PC-9 (cell line): ENCODE results near the gene ANK2. TPM values are rescaled to one million over a fixed set of nuclear protein-coding genes. Genes with fewer than 3 reads are reported as not detected.
A peak's percentile ranks its signal among the peaks of the same experiment; 100 is the strongest.

Experiments used
- BruUV-seq: library from RNA; stranded (reverse); fragments of 400-500 nt; replicated peaks from 2 replicates; lab custom pipeline; 2021; lab: Mats Ljungman, UMichigan
- CTCF ChIA-PET: fragments of 300-600 bp; sonication (Branson Sonifier 250); formaldehyde crosslinking; loops from one replicate; lab custom pipeline; 2022; ENCODE audit warnings: antibody characterized with exemption; lab: Charles Lee
- POLR2A ChIA-PET: fragments of 300-600 bp; sonication (Branson Sonifier 250); formaldehyde crosslinking; loops from one replicate; lab custom pipeline; 2022; ENCODE audit warnings: antibody characterized with exemption; ENCODE audit not compliant: unreplicated experiment; lab: Charles Lee
- DNase-seq, 2 experiments: peaks; one replicate each; pipeline versions ENCODE4 v3.0.0 to v3.0.0-alpha.2; 2015 to 2022; ENCODE audit warnings: mixed read lengths in 1 of 2
- H2AFZ ChIP-seq: fragments of 200-600 bp; sonication (generic); 2 replicates; pipeline ENCODE4 v1.8.1; 2017; ENCODE audit warnings: antibody characterized with exemption
- H3F3A ChIP-seq: fragments of 200-600 bp; sonication (generic); 2 replicates; pipeline ENCODE4 v1.8.1; 2017; ENCODE audit warnings: antibody characterized with exemption, mild to moderate bottlenecking, low read depth; ENCODE audit not compliant: insufficient read depth
- H3K27ac ChIP-seq: fragments of 200-600 bp; sonication (generic); 2 replicates; pipeline ENCODE4 v1.6.1; 2016; ENCODE audit warnings: mixed run types
- H3K27me3 ChIP-seq: fragments of 200-600 bp; sonication (generic); 2 replicates; pipeline ENCODE4 v1.6.1; 2016; ENCODE audit warnings: low read depth, mixed run types; ENCODE audit not compliant: insufficient read depth
- H3K36me3 ChIP-seq: fragments of 200-600 bp; sonication (generic); 2 replicates; pipeline ENCODE4 v1.6.1; 2016; ENCODE audit warnings: low read depth, mixed run types
- H3K4me1 ChIP-seq: fragments of 200-600 bp; sonication (generic); replicated peaks from 2 replicates; pipeline ENCODE4 v1.6.1; 2016; ENCODE audit warnings: mixed run types; ENCODE audit not compliant: insufficient read depth
- H3K4me2 ChIP-seq: fragments of 200-600 bp; sonication (generic); 2 replicates; pipeline ENCODE4 v1.6.1; 2017; ENCODE audit warnings: mixed run types
- H3K4me3 ChIP-seq: fragments of 200-600 bp; sonication (generic); 2 replicates; pipeline ENCODE4 v1.6.1; 2016; ENCODE audit warnings: mixed run types
- H3K79me2 ChIP-seq: fragments of 200-600 bp; sonication (generic); 2 replicates; pipeline ENCODE4 v1.6.1; 2017; ENCODE audit warnings: low read depth, mixed run types
- H3K9me2 ChIP-seq: fragments of 200-600 bp; sonication (generic); 2 replicates; pipeline ENCODE4 v1.8.1; 2017; ENCODE audit warnings: mild to moderate bottlenecking; ENCODE audit not compliant: insufficient read depth
- H3K9me3 ChIP-seq: fragments of 200-600 bp; sonication (generic); 2 replicates; pipeline ENCODE4 v1.8.1; 2016; ENCODE audit warnings: low read depth; ENCODE audit not compliant: insufficient read depth
- H4K20me1 ChIP-seq: fragments of 200-600 bp; sonication (generic); 2 replicates; pipeline ENCODE4 v1.8.1; 2017; ENCODE audit not compliant: insufficient read depth
- CTCF ChIP-seq: fragments of 200-600 bp; sonication (generic); conservative IDR thresholded peaks from 2 replicates; pipeline ENCODE4 v1.6.1; 2017; ENCODE audit warnings: mixed run types, antibody characterized with exemption, mild to moderate bottlenecking, moderate library complexity
- EZH2 ChIP-seq: fragments of 200-600 bp; sonication (generic); IDR thresholded peaks from 2 replicates; pipeline ENCODE4 v1.8.0; 2017; ENCODE audit warnings: antibody characterized with exemption, low read depth
- intact Hi-C: fragments of 100-400 bp; cut with micrococcal nuclease; formaldehyde crosslinking; loops from one replicate; pipeline ENCODE4 v1.10.0; 2022; ENCODE audit not compliant: unreplicated experiment
- total RNA-seq: library from RNA; stranded (reverse); gene quantifications from 2 replicates; pipeline ENCODE4 v1.2.3, GENCODE V29; 2021

Gene ANK2
- total RNA-seq, 1 experiment from 2014 or later: 0.61 TPM

GRCh38 chr4:113398441-113399143 lies 349.1 kb downstream of the ANK2 start:
- Histone ChIP-seq H3K9me3 (no peaks in the 10 kb centered on the region), H2AFZ (no peak overlapping the region), H3K4me3 (no peak overlapping the region), H4K20me1 (no peaks in the 10 kb centered on the region), H3K27me3 (no peaks in the 10 kb centered on the region), H3K36me3 (no peaks in the 10 kb centered on the region), H3K4me1 (no peaks in the 10 kb centered on the region; the same call in 1 of the 2 replicates), H3F3A (no peaks in the 10 kb centered on the region), H3K79me2 (no peaks in the 10 kb centered on the region), H3K27ac (no peak overlapping the region), H3K9me2 (no peaks in the 10 kb centered on the region), H3K4me2 (no peak overlapping the region)
- no TSS peak for BruUV-seq
- ChIA-PET CTCF (interaction anchor here (0.6 kb wide), 1 partner anchor 45 kb away, joined by 3 read pairs; no protein-coding TSS in a partner anchor), POLR2A (no interaction called here)
- TF ChIP-seq CTCF (no peak), EZH2 (no peak)
- peak in 1 of 2 experiments; percentile 51 for DNase-seq
- intact Hi-C loops: loop anchor here (10.0 kb wide), 2 partner anchors 124 to 506 kb away; no protein-coding TSS in a partner anchor

DNA sequence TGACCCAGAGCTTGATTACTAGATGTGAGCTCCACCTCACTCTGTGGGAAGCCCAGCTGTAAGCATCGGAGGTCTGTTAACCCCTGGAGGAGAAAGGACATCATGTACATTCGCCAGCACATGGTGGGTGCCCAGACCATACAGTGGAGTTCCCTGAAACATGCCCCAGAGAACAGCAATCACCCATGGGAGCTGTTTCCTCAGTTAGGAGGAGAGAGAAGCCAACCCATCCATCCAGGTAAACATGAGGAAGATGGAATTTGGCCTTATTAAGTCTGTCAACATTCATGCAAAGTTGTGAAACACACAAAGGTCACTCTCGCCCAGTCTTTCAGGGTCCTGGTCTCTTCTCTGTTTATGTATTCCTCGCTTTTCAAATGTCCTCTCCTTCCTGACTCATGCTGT lies 354.7 kb downstream of the ANK2 start:
- CTCF ChIA-PET: no interaction called here
- no peak for DNase-seq
- Histone ChIP-seq H3K4me2 (no peak overlapping the region), H3K27ac (no peak overlapping the region), H3K79me2 (no peaks in the 10 kb centered on the region), H3F3A (no peaks in the 10 kb centered on the region), H3K4me3 (no peak overlapping the region), H3K4me1 (no peaks in the 10 kb centered on the region), H3K9me3 (no peaks in the 10 kb centered on the region), H3K9me2 (no peaks in the 10 kb centered on the region), H3K36me3 (no peaks in the 10 kb centered on the region), H2AFZ (no peak overlapping the region), H4K20me1 (no peaks in the 10 kb centered on the region), H3K27me3 (no peaks in the 10 kb centered on the region)
- intact Hi-C loops: no loop called here
- POLR2A ChIA-PET: no interaction called here
- BruUV-seq: no TSS peak
- TF ChIP-seq EZH2: no peak
- no peak for TF ChIP-seq CTCF

GRCh38 chr4:113404841-113405240 lies 355.4 kb downstream of the ANK2 start:
- BruUV-seq: no TSS peak
- H3K27ac ChIP-seq: no peak overlapping the region
- no peaks in the 10 kb centered on the region for H4K20me1 ChIP-seq
- intact Hi-C loops: no loop called here
- H3K4me1 ChIP-seq: no peaks in the 10 kb centered on the region
- H3K36me3 ChIP-seq: no peaks in the 10 kb centered on the region
- no peak overlapping the region for H3K4me3 ChIP-seq
- no peaks in the 10 kb centered on the region for H3F3A ChIP-seq
- TF ChIP-seq EZH2: no peak
- TF ChIP-seq CTCF: no peak
- POLR2A ChIA-PET: no interaction called here
- DNase-seq: no peak
- no peak overlapping the region for H3K4me2 ChIP-seq
- H3K79me2 ChIP-seq: no peaks in the 10 kb centered on the region
- no peaks in the 10 kb centered on the region for H3K9me2 ChIP-seq
- CTCF ChIA-PET: no interaction called here
- H2AFZ ChIP-seq: no peak overlapping the region
- H3K9me3 ChIP-seq: no peaks in the 10 kb centered on the region
- H3K27me3 ChIP-seq: no peaks in the 10 kb centered on the region
